B cell (primary cell): Measurements from ENCODE around the gene TSPOAP1. TPM values are rescaled to one million over a fixed set of nuclear protein-coding genes. Genes with fewer than 3 reads are reported as not detected.

ENCODE experiments used
- ATAC-seq: fragments of 200-7000 bp; cut with Tn5 transposase; one replicate; pipeline ENCODE4 v1.10.0; 2021; ENCODE audit warnings: low read depth, mild to moderate bottlenecking, moderate number of reproducible peaks, moderate library complexity
- CTCF ChIA-PET: fragments of 350-600 bp; sonication (Branson Sonifier 250); formaldehyde crosslinking; loops from one replicate; lab custom pipeline; 2021; ENCODE audit warnings: antibody characterized with exemption, inconsistent platforms; lab: Charles Lee
- POLR2A ChIA-PET: fragments of 350-600 bp; sonication (Branson Sonifier 250); formaldehyde crosslinking; loops from one replicate; lab custom pipeline; 2021; ENCODE audit warnings: antibody characterized with exemption; lab: Charles Lee
- DNase-seq: peaks from one replicate; pipeline ENCODE4 v3.0.0; 2013
- H2AFZ ChIP-seq: 2 replicates; pipeline ENCODE4 v1.6.1; 2012; ENCODE audit warnings: mild to moderate bottlenecking, low read depth, low read length; ENCODE audit not compliant: insufficient read depth, poor library complexity, severe bottlenecking
- H3K27ac ChIP-seq, 2 donors: 1 replicate in 1 of 2; 2 replicates in 1 of 2; pipeline ENCODE4 v1.5.1; 2012 to 2013; ENCODE audit warnings: low read length in 2 of 2, mild to moderate bottlenecking in 2 of 2, moderate library complexity in 1 of 2
- H3K27me3 ChIP-seq, 4 experiments: fragments of 200-600 bp in 1 of 4; sonication (generic) in 1 of 4; replicated peaks in 1 of 4; 1 replicate in 2 of 4; 2 replicates in 2 of 4; pipeline versions ENCODE4 v1.6.1 to v1.7.0; 2013 to 2016; ENCODE audit warnings: low read length in 3 of 4, mild to moderate bottlenecking in 2 of 4, mixed read lengths in 1 of 4, moderate library complexity in 1 of 4; ENCODE audit not compliant: insufficient read depth in 4 of 4, control insufficient read depth in 3 of 4; ENCODE audit errors: control extremely low read depth in 1 of 4
- H3K36me3 ChIP-seq, 2 experiments: replicated peaks in 1 of 2; 1 replicate in 1 of 2; 2 replicates in 1 of 2; pipeline versions ENCODE4 v1.6.1 to v1.7.1; 2013; ENCODE audit warnings: low read length in 1 of 2; ENCODE audit not compliant: insufficient read depth in 2 of 2, control insufficient read depth in 1 of 2; ENCODE audit errors: control extremely low read depth in 1 of 2, extremely low read depth in 1 of 2
- H3K4me1 ChIP-seq, 2 donors: fragments of 200-600 bp in 1 of 2; sonication (generic) in 1 of 2; 1 replicate in 1 of 2; 2 replicates in 1 of 2; pipeline versions ENCODE4 v1.5.1 to v1.6.1; 2013 to 2017; ENCODE audit warnings: low read length in 2 of 2; ENCODE audit not compliant: control insufficient read depth in 2 of 2, insufficient read depth in 2 of 2
- H3K4me2 ChIP-seq: replicated peaks from 2 replicates; pipeline ENCODE3; 2012; ENCODE audit warnings: mild to moderate bottlenecking, low read depth, low read length; ENCODE audit not compliant: poor library complexity, severe bottlenecking
- H3K4me3 ChIP-seq, 5 experiments: fragments of 200-600 bp in 1 of 5; sonication (generic) in 1 of 5; 1 replicate in 3 of 5; 2 replicates in 2 of 5; pipeline versions ENCODE4 v1.5.1 to v1.7.0; 2011 to 2016; ENCODE audit warnings: low read length in 4 of 5, mild to moderate bottlenecking in 4 of 5, low read depth in 2 of 5, control low read depth in 1 of 5, moderate library complexity in 1 of 5; ENCODE audit not compliant: insufficient read depth in 1 of 5; ENCODE audit errors: control extremely low read depth in 1 of 5, extremely low read depth in 1 of 5
- H3K79me2 ChIP-seq: fragments of 200-600 bp; sonication (generic); one replicate; pipeline ENCODE4 v1.6.0; 2016; ENCODE audit warnings: low read length; ENCODE audit not compliant: control insufficient read depth, insufficient read depth
- H3K9ac ChIP-seq: fragments of 200-600 bp; sonication (generic); 2 replicates; pipeline ENCODE4 v1.6.1; 2017; ENCODE audit warnings: mild to moderate bottlenecking, low read length, moderate library complexity
- H3K9me3 ChIP-seq, 3 donors: one replicate each; pipeline versions ENCODE4 v1.6.1 to v1.7.1; 2013; ENCODE audit warnings: low read length in 2 of 3; ENCODE audit not compliant: control insufficient read depth in 2 of 3, insufficient read depth in 1 of 3; ENCODE audit errors: control extremely low read depth in 1 of 3
- H4K20me1 ChIP-seq: 2 replicates; pipeline ENCODE4 v1.6.0; 2012; ENCODE audit warnings: mild to moderate bottlenecking, low read length; ENCODE audit not compliant: insufficient read depth, control insufficient read depth, poor library complexity, severe bottlenecking
- H3K27ac Mint-ChIP-seq: one replicate; pipeline ENCODE4 v1.8.0; 2021; ENCODE audit warnings: mixed read lengths
- H3K27me3 Mint-ChIP-seq: one replicate; pipeline ENCODE4 v1.8.0; 2021; ENCODE audit warnings: mixed read lengths
- H3K4me1 Mint-ChIP-seq: one replicate; pipeline ENCODE4 v1.8.0; 2021; ENCODE audit warnings: mixed read lengths
- H3K4me3 Mint-ChIP-seq: one replicate; pipeline ENCODE4 v1.8.0; 2021; ENCODE audit warnings: mixed read lengths
- H3K9me3 Mint-ChIP-seq: one replicate; pipeline ENCODE4 v1.8.0; 2022; ENCODE audit warnings: mixed read lengths; ENCODE audit not compliant: insufficient read depth
- CTCF ChIP-seq: fragments of 200-600 bp; IDR thresholded peaks from one replicate; pipeline ENCODE4 v1.8.0; 2022; ENCODE audit warnings: antibody characterized with exemption, mild to moderate bottlenecking
- EZH2 ChIP-seq: IDR thresholded peaks from 2 replicates; pipeline ENCODE4 v1.6.1; 2012; ENCODE audit warnings: borderline replicate concordance, low read depth, mild to moderate bottlenecking, moderate library complexity, low read length; ENCODE audit not compliant: insufficient read depth, poor library complexity, severe bottlenecking
- WGBS: methylation state at CpG from one replicate; pipeline ENCODE4 v1.1.5; 2013; ENCODE audit warnings: missing lambda C conversion rate; ENCODE audit not compliant: insufficient coverage; 5-methylcytosine and 5-hydroxymethylcytosine counted together
- intact Hi-C: fragments of 100-400 bp; cut with micrococcal nuclease; formaldehyde crosslinking; loops from one replicate; pipeline ENCODE4 v1.10.0; 2022
- polyA plus RNA-seq: library from polyadenylated mRNA; depleted of rRNA; stranded (reverse); fragments of >200 nt; gene quantifications from 2 replicates; pipeline ENCODE4 v1.2.3, GENCODE V29; 2012
- total RNA-seq, 2 donors: library from RNA; stranded (reverse); fragments of 120-200 nt in 1 of 2; gene quantifications; 1 replicate in 1 of 2; 2 replicates in 1 of 2; pipeline versions ENCODE4 v1.2.3 to v1.2.4, GENCODE V29; 2013 to 2022

TSPOAP1 gene
- total and polyA plus RNA-seq, 2 donors (not counting 1 experiment from before 2014, with no cell fraction given) = 10.8 to 30.7 TPM

GRCh38 chr17:58302171-58302918 is 26.2 kb downstream of the TSPOAP1 start:
- DNase-seq = peak; percentile 7

More at GRCh38 chr17:58302171-58302918, 26.2 kb downstream of the TSPOAP1 start:
- Histone ChIP-seq H3K4me2 (no peak overlapping the region), H3K4me3 (no peak overlapping the region), H3K36me3 (no peaks in the 10 kb centered on the region), H3K9ac (no peak overlapping the region), H3K4me1 (peaks cover 3 to 14% of the 10 kb centered on the region in 2 donors), H3K27ac (no peak overlapping the region), H3K79me2 (no peaks in the 10 kb centered on the region), H4K20me1 (no peaks in the 10 kb centered on the region), H2AFZ (no peak overlapping the region), H3K9me3 (no peaks in the 10 kb centered on the region), H3K27me3 (no peaks in the 10 kb centered on the region)
- ChIA-PET CTCF (interaction anchor here (3.3 to 4.8 kb wide), 2 partner anchors 13 to 43 kb away, joined by 19 to 59 read pairs; no protein-coding TSS in a partner anchor), POLR2A (interaction anchor here (0.5 kb wide), 1 partner anchor 38 kb away, joined by 3 read pairs; no protein-coding TSS in a partner anchor)
- WGBS = 74% methylated on average over 6 of the region's 9 CpGs
- Mint-ChIP-seq H3K4me1 (peaks cover 11% of the 10 kb centered on the region), H3K9me3 (no peaks in the 10 kb centered on the region), H3K27me3 (peaks cover 7% of the 10 kb centered on the region), H3K4me3 (no peak overlapping the region), H3K27ac (no peak overlapping the region)
- no peak for ATAC-seq
- intact Hi-C loops = no loop called here
- no peak for TF ChIP-seq EZH2
- no peak for TF ChIP-seq CTCF
